Spleen (tissue), 11 donors: ENCODE measurements around the gene SPRR2E. TPM values are rescaled to one million over a fixed set of nuclear protein-coding genes. Genes with fewer than 3 reads are reported as not detected.
"Not testable (repeated sequence)": the region's sequence is repeated elsewhere in the genome, so short reads cannot be mapped to it uniquely, and the experiment has no call there.

ENCODE experiments used
- DNase-seq: peaks from one replicate; pipeline ENCODE4 v3.0.0-alpha.2; 2020
- H3K27ac ChIP-seq, 8 donors: fragments of 200-600 bp; sonication (generic) in 7 of 8; 1 replicate in 4 of 8; 2 replicates in 4 of 8; pipeline versions ENCODE4 v1.5.0 to v1.8.0; 2016 to 2021; ENCODE audit warnings: inconsistent platforms in 4 of 8, mild to moderate bottlenecking in 4 of 8, moderate library complexity in 1 of 8
- H3K27me3 ChIP-seq, 7 donors: fragments of 200-600 bp; sonication (generic) in 6 of 7; replicated peaks in 1 of 7; 1 replicate in 4 of 7; 2 replicates in 3 of 7; pipeline versions ENCODE4 v1.5.0 to v1.8.0; 2016 to 2021; ENCODE audit warnings: inconsistent platforms in 3 of 7, mild to moderate bottlenecking in 1 of 7
- H3K36me3 ChIP-seq, 6 donors: fragments of 200-600 bp; sonication (generic) in 5 of 6; 1 replicate in 4 of 6; 2 replicates in 2 of 6; pipeline versions ENCODE4 v1.5.0 to v1.8.0; 2016 to 2021; ENCODE audit warnings: inconsistent platforms in 2 of 6
- H3K4me1 ChIP-seq, 6 donors: fragments of 200-600 bp; sonication (generic) in 5 of 6; 1 replicate in 3 of 6; 2 replicates in 3 of 6; pipeline versions ENCODE4 v1.5.0 to v1.8.0; 2016 to 2021; ENCODE audit warnings: inconsistent platforms in 3 of 6
- H3K4me3 ChIP-seq, 8 donors: fragments of 200-600 bp; sonication (generic) in 7 of 8; 1 replicate in 4 of 8; 2 replicates in 4 of 8; pipeline versions ENCODE4 v1.5.0 to v1.8.0; 2016 to 2021; ENCODE audit warnings: inconsistent platforms in 4 of 8, mild to moderate bottlenecking in 4 of 8, moderate library complexity in 2 of 8
- H3K9me3 ChIP-seq, 8 donors: fragments of 200-600 bp; sonication (generic) in 7 of 8; 1 replicate in 4 of 8; 2 replicates in 4 of 8; pipeline versions ENCODE4 v1.5.0 to v1.8.0; 2016 to 2021; ENCODE audit warnings: inconsistent platforms in 4 of 8
- POLR2A ChIP-seq, 3 donors: fragments of 450-650 bp; IDR thresholded peaks; one replicate each; pipeline ENCODE4 v1.5.1; 2017; ENCODE audit warnings: antibody characterized with exemption in 3 of 3, mild to moderate bottlenecking in 1 of 3
- POLR2AphosphoS5 ChIP-seq, 3 donors: sonication (generic); formaldehyde crosslinking; IDR thresholded peaks; one replicate each; pipeline ENCODE4 v1.5.1; 2017; ENCODE audit warnings: antibody characterized with exemption in 3 of 3
- WGBS, 5 donors: extraction: QIAGEN DNeasy Blood & Tissue Kit in 3 of 5; methylation state at CpG; one replicate each; pipeline versions ENCODE4 v1.1.5 to v1.1.7; 2013 to 2018; 5-methylcytosine and 5-hydroxymethylcytosine counted together
- intact Hi-C: fragments of 100-400 bp; cut with DNase I; formaldehyde crosslinking; loops from one replicate; pipeline ENCODE4 v1.15.0; 2023; ENCODE audit warnings: low total_unique reads
- polyA plus RNA-seq, 3 donors: library from polyadenylated mRNA; stranded (reverse); fragments of 200-250 nt; gene quantifications; one replicate each; pipeline ENCODE4 v1.2.1, GENCODE V29; 2013
- total RNA-seq, 7 donors: library from RNA; depleted of rRNA in 3 of 7; stranded (reverse); fragments of >200 nt in 3 of 7; fragmentation: NEBNext Ultra II Directional in 4 of 7; extraction: Animal tissue kit (Norgen Biotek cat#: 25700) in 4 of 7; gene quantifications; one replicate each; pipeline versions ENCODE4 v1.1.0 to v1.2.1, GENCODE V29; 2016 to 2021
- TF ChIP-seq, protein P1 (sequence below), 11 experiments: fragments of 200-600 bp in 7 of 11; fragments of 450-650 bp in 4 of 11; sonication (generic) in 4 of 11; IDR thresholded peaks in 8 of 11; conservative IDR thresholded peaks in 3 of 11; 1 replicate in 7 of 11; 2 replicates in 4 of 11; pipeline versions ENCODE4 v1.4.0 to v1.8.0; 2016 to 2021; ENCODE audit warnings: antibody characterized with exemption in 11 of 11, inconsistent platforms in 4 of 11, mild to moderate bottlenecking in 1 of 11
- donor health status: healthy with polysubstance abuse.
- donor health status: DM: no; HTN: no; CAD: no; lungs with moderate emphysema.
- donor health status: DM: no; HTN: no; CAD: no.
- donor health status: Bipolar disorder and iron deficiency.
- donor health status: healthy.
- donor health status: DM: no; HTN: no; CAD: no.
- donor health status: DM: yes; HTN: yes; CAD: no.

The SPRR2E gene
- total and polyA plus RNA-seq, 10 donors = 0.45 TPM; not detected in 9

DNA sequence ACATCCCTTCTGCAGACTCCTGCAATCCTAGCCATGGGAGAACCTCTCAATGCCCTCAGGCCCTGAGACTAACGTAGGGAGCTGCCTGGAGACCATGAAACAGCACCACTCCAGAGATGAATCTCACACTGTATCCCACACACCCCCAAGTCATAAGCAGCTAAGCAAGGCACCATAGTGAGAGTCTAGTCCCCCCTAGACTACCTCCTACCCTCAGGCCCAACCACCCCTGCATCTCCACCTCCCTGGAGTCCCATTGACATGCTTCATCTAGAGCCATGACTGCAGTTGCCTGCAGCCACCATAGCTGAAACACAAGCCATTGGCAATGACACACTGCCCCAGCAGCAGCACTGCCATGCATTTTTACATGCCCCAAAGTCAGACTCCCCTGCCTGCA, 38.9 kb upstream of the SPRR2E start:
- WGBS, 5 donors = 72 to 93% (median 82%) methylated on average over 1 of the region's 1 CpG
- Histone ChIP-seq H3K4me1 (no peaks in the 10 kb centered on the region), H3K9me3 (no peaks in the 10 kb centered on the region), H3K36me3 (no peaks in the 10 kb centered on the region), H3K4me3 (no peak overlapping the region), H3K27me3 (peaks cover 0 to 38% (median 0%) of the 10 kb centered on the region in 7 donors), H3K27ac (no peak overlapping the region)
- TF ChIP-seq POLR2AphosphoS5 (IDR thresholded peaks at IDR 0.05) (no peak), POLR2A (IDR thresholded peaks at IDR 0.05) (no peak)
- TF ChIP-seq, protein P1, sequence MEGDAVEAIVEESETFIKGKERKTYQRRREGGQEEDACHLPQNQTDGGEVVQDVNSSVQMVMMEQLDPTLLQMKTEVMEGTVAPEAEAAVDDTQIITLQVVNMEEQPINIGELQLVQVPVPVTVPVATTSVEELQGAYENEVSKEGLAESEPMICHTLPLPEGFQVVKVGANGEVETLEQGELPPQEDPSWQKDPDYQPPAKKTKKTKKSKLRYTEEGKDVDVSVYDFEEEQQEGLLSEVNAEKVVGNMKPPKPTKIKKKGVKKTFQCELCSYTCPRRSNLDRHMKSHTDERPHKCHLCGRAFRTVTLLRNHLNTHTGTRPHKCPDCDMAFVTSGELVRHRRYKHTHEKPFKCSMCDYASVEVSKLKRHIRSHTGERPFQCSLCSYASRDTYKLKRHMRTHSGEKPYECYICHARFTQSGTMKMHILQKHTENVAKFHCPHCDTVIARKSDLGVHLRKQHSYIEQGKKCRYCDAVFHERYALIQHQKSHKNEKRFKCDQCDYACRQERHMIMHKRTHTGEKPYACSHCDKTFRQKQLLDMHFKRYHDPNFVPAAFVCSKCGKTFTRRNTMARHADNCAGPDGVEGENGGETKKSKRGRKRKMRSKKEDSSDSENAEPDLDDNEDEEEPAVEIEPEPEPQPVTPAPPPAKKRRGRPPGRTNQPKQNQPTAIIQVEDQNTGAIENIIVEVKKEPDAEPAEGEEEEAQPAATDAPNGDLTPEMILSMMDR (IDR thresholded peaks at IDR 0.05 in 8 of 11, conservative IDR thresholded peaks at IDR 0.05 in 3 of 11) = no peak
- DNase-seq = no peak
- intact Hi-C loops = no loop called here

DNA sequence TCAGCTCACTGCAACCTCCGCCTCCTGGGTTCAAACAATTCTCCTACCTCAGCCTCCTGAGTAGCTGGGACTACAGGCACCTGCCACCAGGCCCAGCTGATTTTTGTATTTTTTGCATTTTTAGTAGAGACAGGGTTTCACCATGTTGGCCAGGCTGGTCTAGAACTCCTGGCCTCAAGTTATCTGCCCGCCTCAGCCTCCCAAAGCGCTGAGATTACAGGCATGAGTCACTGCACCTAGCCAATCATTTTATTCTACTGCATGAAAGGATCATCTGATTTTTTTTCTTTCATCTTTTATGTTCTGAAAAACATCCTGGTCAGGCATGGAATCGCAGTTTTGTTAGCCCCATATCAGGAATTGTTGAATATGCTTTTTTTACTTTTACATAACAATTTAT, 34.4 kb upstream of the SPRR2E start:
- peaks cover 0 to 31% (median 0%) of the 10 kb centered on the region in 7 donors for H3K27me3 ChIP-seq
- H3K27ac ChIP-seq, intact Hi-C loops, DNase-seq, H3K4me3 ChIP-seq, H3K36me3 ChIP-seq, H3K4me1 ChIP-seq: not testable (repeated sequence)
- peaks cover 4 to 28% (median 18%) of the 10 kb centered on the region in 8 donors for H3K9me3 ChIP-seq
- WGBS, 5 donors = 91 to 93% (median 93%) methylated on average over 4 of the region's 4 CpGs

DNA sequence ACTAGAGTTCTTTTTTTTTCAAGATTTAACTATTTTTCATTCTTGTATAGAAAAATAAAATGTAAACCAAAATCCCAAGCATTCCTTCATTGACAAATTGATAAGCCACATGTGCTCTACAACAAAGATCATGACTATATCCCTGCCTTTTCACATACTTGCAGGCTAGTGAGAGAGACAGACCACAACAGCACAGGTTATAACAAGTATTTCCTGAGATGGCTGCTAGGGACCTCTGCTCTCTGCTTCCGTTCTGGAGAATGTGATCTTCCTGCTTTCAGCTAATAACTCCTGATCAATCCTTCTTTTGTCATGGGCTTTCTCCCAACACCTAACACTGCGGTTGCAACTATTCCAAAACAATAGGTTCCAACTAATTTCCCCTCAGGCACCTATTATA, 33.0 kb upstream of the SPRR2E start:
- no peak for DNase-seq
- Histone ChIP-seq H3K4me3 (no peak overlapping the region), H3K27ac (no peak overlapping the region), H3K27me3 (peaks cover 0 to 18% (median 0%) of the 10 kb centered on the region in 7 donors), H3K4me1 (no peaks in the 10 kb centered on the region), H3K36me3 (no peaks in the 10 kb centered on the region), H3K9me3 (peaks cover 4 to 38% (median 18%) of the 10 kb centered on the region in 8 donors)
- 57 to 71% (median 66%) methylated on average over 2 of the region's 2 CpGs for WGBS, 5 donors
- no peak for TF ChIP-seq POLR2A (IDR thresholded peaks at IDR 0.05)
- TF ChIP-seq, protein P1 (IDR thresholded peaks at IDR 0.05 in 8 of 11, conservative IDR thresholded peaks at IDR 0.05 in 3 of 11) = no peak
- TF ChIP-seq POLR2AphosphoS5 (IDR thresholded peaks at IDR 0.05) = no peak
- intact Hi-C loops = no loop called here

DNA sequence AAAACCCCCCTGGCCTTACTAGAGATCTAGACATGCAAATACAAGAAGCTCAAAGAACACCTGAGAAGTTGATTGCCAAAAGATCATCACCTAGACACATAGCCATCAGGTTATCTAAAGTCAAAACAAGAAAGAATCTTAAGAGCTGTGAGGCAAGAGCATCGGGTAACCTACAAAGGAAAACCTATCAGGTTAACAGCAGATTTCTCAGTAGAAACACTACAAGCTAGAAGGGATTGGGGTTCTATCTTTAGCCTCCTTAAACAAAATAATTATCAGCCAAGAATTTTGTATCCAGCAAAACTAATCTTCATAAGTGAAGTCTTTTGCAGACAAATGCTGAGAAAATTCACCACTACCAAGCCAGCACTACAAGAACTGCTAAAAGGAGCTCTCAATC, 31.2 kb upstream of the SPRR2E start:
- Histone ChIP-seq H3K36me3 (no peaks in the 10 kb centered on the region), H3K9me3 (peaks cover 4 to 38% (median 18%) of the 10 kb centered on the region in 8 donors), H3K4me1 (no peaks in the 10 kb centered on the region), H3K27me3 (peaks cover 0 to 9% (median 0%) of the 10 kb centered on the region in 7 donors), H3K4me3 (no peak overlapping the region), H3K27ac (no peak overlapping the region)
- 85 to 100% (median 93%) methylated on average over 1 of the region's 1 CpG for WGBS, 5 donors
- intact Hi-C loops = no loop called here
- TF ChIP-seq, protein P1 (IDR thresholded peaks at IDR 0.05 in 8 of 11, conservative IDR thresholded peaks at IDR 0.05 in 3 of 11) = no peak
- TF ChIP-seq POLR2A (IDR thresholded peaks at IDR 0.05) (no peak), POLR2AphosphoS5 (IDR thresholded peaks at IDR 0.05) (no peak)
- DNase-seq = no peak

DNA sequence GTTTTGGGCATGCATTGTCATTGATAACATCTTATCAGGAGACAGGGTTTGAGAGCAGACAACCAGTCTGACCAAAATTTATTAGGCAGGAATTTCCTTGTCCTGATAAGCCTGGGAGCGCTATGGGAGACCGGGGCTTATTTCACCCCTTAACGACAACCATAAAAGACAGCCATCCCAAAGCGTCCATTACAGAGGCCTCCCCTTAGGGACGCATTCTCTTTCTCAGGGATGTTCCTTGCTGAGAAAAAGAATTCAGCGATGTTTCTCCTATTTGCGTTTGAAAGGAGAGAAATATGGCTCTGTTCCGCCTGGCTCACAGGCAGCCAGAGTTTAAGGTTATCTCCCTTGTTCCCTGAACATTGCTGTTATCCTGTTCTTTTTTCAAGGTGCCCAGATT, 29.5 kb upstream of the SPRR2E start:
- H3K36me3 ChIP-seq, intact Hi-C loops, H3K4me1 ChIP-seq, H3K27ac ChIP-seq, DNase-seq, H3K4me3 ChIP-seq: not testable (repeated sequence)
- WGBS, 5 donors = 69 to 86% (median 83%) methylated on average over 8 of the region's 8 CpGs
- peaks cover 4 to 38% (median 18%) of the 10 kb centered on the region in 8 donors for H3K9me3 ChIP-seq
- peaks cover 0 to 10% (median 0%) of the 10 kb centered on the region in 7 donors for H3K27me3 ChIP-seq
